DOHH2 (cell line): ENCODE results near the gene PRCC.

Experiments used
- H3F3A ChIP-seq: fragments of 200-600 bp; sonication (generic), shearing (Covaris generic); 2 replicates; pipeline ENCODE4 v1.6.0; 2016; ENCODE audit warnings: antibody characterized with exemption, mild to moderate bottlenecking; ENCODE audit not compliant: control insufficient read depth, insufficient read depth
- H3K27ac ChIP-seq: fragments of 200-600 bp; sonication (generic); 2 replicates; pipeline ENCODE4 v1.5.1; 2014; ENCODE audit warnings: low read depth, mild to moderate bottlenecking, low read length, moderate library complexity
- H3K27me3 ChIP-seq: fragments of 200-600 bp; sonication (generic); 2 replicates; pipeline ENCODE4 v1.6.1; 2014; ENCODE audit warnings: mild to moderate bottlenecking, low read length, mixed read lengths; ENCODE audit not compliant: control insufficient read depth
- H3K36me3 ChIP-seq: fragments of 200-600 bp; sonication (generic); 2 replicates; pipeline ENCODE4 v1.6.1; 2014; ENCODE audit warnings: mild to moderate bottlenecking, low read length, moderate library complexity, mixed read lengths; ENCODE audit not compliant: control insufficient read depth
- H3K4me1 ChIP-seq: fragments of 200-600 bp; sonication (generic); 2 replicates; pipeline ENCODE4 v1.6.1; 2014; ENCODE audit warnings: mild to moderate bottlenecking, low read length, mixed read lengths; ENCODE audit not compliant: control insufficient read depth
- H3K4me2 ChIP-seq: fragments of 200-600 bp; sonication (generic); 2 replicates; pipeline ENCODE4 v1.6.0; 2014; ENCODE audit warnings: mild to moderate bottlenecking, low read length, moderate library complexity
- H3K4me3 ChIP-seq: fragments of 200-600 bp; sonication (generic); 2 replicates; pipeline ENCODE4 v1.5.1; 2014; ENCODE audit warnings: mild to moderate bottlenecking, low read length, mixed read lengths
- H3K79me2 ChIP-seq: fragments of 200-600 bp; sonication (generic); 2 replicates; pipeline ENCODE4 v1.6.1; 2014; ENCODE audit warnings: mild to moderate bottlenecking, low read length, mixed read lengths; ENCODE audit not compliant: control insufficient read depth
- H3K9me2 ChIP-seq: fragments of 200-600 bp; sonication (generic); replicated peaks from 2 replicates; pipeline ENCODE4 v1.6.1; 2014; ENCODE audit warnings: mild to moderate bottlenecking, low read length, mixed read lengths; ENCODE audit not compliant: control insufficient read depth
- H3K9me3 ChIP-seq: fragments of 200-600 bp; sonication (generic); 2 replicates; pipeline ENCODE4 v1.6.1; 2014; ENCODE audit warnings: antibody characterized with exemption, low read length, mixed read lengths; ENCODE audit not compliant: control insufficient read depth, insufficient read depth
- H4K20me1 ChIP-seq: fragments of 200-600 bp; sonication (generic); 2 replicates; pipeline ENCODE4 v1.6.0; 2014; ENCODE audit warnings: low read depth, mild to moderate bottlenecking, antibody characterized with exemption, low read length, moderate library complexity; ENCODE audit not compliant: control insufficient read depth, insufficient read depth
- CTCF ChIP-seq: fragments of 200-600 bp; sonication (generic); IDR thresholded peaks from one replicate; pipeline ENCODE4 v1.5.1; 2014; ENCODE audit warnings: antibody characterized with exemption, mild to moderate bottlenecking, low read depth, low read length; ENCODE audit not compliant: poor library complexity, severe bottlenecking
- EZH2phosphoT487 ChIP-seq: fragments of 200-600 bp; sonication (generic); IDR thresholded peaks from 2 replicates; pipeline ENCODE4 v1.6.1; 2017; ENCODE audit warnings: borderline replicate concordance, mild to moderate bottlenecking, antibody characterized with exemption, low read length, moderate library complexity, mixed read lengths

Gene PRCC

GRCh38 chr1:156781585-156782186 lies 14.4 kb downstream of the PRCC start:
- H3K4me1 ChIP-seq = 0 out of 2 replicates have a peak, but pooled peaks cover 5% of the 10 kb centered on the region
- no peak overlapping the region for H3K4me2 ChIP-seq
- H3F3A ChIP-seq = 0 out of 2 replicates have a peak, but pooled peaks cover 2% of the 10 kb centered on the region
- no peaks in the 10 kb centered on the region for H3K27me3 ChIP-seq
- H3K4me3 ChIP-seq = no peak overlapping the region
- peaks cover 63% of the 10 kb centered on the region for H3K79me2 ChIP-seq
- H3K9me2 ChIP-seq = no peaks in the 10 kb centered on the region
- H3K36me3 ChIP-seq = peaks cover 61% of the 10 kb centered on the region
- TF ChIP-seq EZH2phosphoT487 (no peak), CTCF (no peak)
- H3K9me3 ChIP-seq = no peaks in the 10 kb centered on the region
- H3K27ac ChIP-seq = no peak overlapping the region
- peaks cover 7% of the 10 kb centered on the region; the same call in 1 of the 2 replicates for H4K20me1 ChIP-seq

GRCh38 chr1:156785458-156785857 lies 18.1 kb downstream of the PRCC start:
- H3K4me1 ChIP-seq = no peaks in the 10 kb centered on the region
- H3K4me2 ChIP-seq = no peak overlapping the region
- H3K79me2 ChIP-seq = peaks cover 36% of the 10 kb centered on the region
- H3F3A ChIP-seq = no peaks in the 10 kb centered on the region
- no peaks in the 10 kb centered on the region for H3K9me3 ChIP-seq
- TF ChIP-seq CTCF = no peak
- peaks cover 70% of the 10 kb centered on the region for H3K36me3 ChIP-seq
- no peak overlapping the region for H3K27ac ChIP-seq
- no peaks in the 10 kb centered on the region for H3K27me3 ChIP-seq
- H3K4me3 ChIP-seq = no peak overlapping the region
- no peaks in the 10 kb centered on the region for H3K9me2 ChIP-seq
- no peaks in the 10 kb centered on the region for H4K20me1 ChIP-seq

- no peaks in the 10 kb centered on the region for H3K9me2 ChIP-seq
- H3K79me2 ChIP-seq = peaks cover 24% of the 10 kb centered on the region
- no peak overlapping the region for H3K27ac ChIP-seq
- no peaks in the 10 kb centered on the region; the same call in 1 of the 2 replicates for H4K20me1 ChIP-seq
- no peak for TF ChIP-seq CTCF
- TF ChIP-seq EZH2phosphoT487 = no peak
- H3K4me1 ChIP-seq = no peaks in the 10 kb centered on the region
- H3K4me2 ChIP-seq = no peak overlapping the region
- peaks cover 72% of the 10 kb centered on the region for H3K36me3 ChIP-seq
- H3K27me3 ChIP-seq = no peaks in the 10 kb centered on the region
- no peak overlapping the region for H3K4me3 ChIP-seq
- no peaks in the 10 kb centered on the region for H3K9me3 ChIP-seq
- H3F3A ChIP-seq = no peaks in the 10 kb centered on the region
Observed at GRCh38 chr1:156786640-156787039, 19.3 kb downstream of the PRCC start.
